ENCODE data around the gene SPPL3.

The SPPL3 gene

GRCh38 chr12:120874547-120875245, 29.5 kb downstream of the SPPL3 start:
- no peak for DNase-seq (ENCODE audit: low spot score)

GRCh38 chr12:120873226-120873625, 30.9 kb downstream of the SPPL3 start:
- DNase-seq (ENCODE audit: low spot score), result no peak

DNA sequence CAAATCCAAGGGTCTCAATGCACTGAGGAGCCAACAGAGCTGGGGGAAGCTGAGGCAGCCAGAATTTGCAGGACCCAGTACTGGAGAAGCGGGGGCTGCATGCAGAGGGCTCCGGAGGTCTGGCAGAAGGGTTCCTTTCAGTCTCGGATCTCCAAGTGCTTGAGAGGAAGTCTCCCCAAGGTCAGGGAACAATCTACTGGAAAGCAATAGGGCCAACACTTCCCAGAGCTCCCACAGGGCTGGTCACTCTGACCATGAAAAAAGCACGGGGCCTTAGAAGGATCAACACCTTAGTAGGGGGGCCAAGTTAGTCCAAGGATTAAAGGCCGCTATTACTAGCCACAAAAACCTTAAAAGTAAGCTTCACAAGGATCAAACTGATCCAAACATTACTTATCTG, 31.7 kb downstream of the SPPL3 start:
- DNase-seq (ENCODE audit: low spot score), result no peak

GRCh38 chr12:120870415-120870814, 33.7 kb downstream of the SPPL3 start:
- DNase-seq (ENCODE audit: low spot score), result no peak

GRCh38 chr12:120869376-120869775, 34.8 kb downstream of the SPPL3 start:
- no peak for DNase-seq (ENCODE audit: low spot score)

GRCh38 chr12:120866108-120866507, 38.0 kb downstream of the SPPL3 start:
- DNase-seq (ENCODE audit: low spot score), result no peak

GRCh38 chr12:120865098-120865497, 39.1 kb downstream of the SPPL3 start:
- DNase-seq (ENCODE audit: low spot score), result no peak

DNA sequence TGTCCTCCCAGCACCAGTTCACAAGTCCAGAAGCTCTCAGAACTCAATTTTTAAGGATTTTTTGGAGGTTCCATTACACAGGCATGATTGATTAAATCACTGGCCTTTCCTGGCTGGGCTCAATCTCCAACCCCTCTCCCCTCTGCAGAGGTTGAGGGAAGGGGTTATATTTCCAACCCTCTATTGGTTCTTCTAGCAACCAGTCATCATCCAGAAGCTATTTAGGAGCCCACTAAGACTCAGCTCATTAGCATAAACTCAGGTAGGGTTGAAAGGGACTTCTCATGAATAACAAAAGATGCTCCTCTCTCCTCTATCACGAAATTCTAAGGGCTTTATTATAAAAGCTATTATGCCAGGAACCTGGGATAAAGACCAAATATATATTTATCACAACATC, 41.5 kb downstream of the SPPL3 start:
- no peak for DNase-seq (ENCODE audit: low spot score)

DNA sequence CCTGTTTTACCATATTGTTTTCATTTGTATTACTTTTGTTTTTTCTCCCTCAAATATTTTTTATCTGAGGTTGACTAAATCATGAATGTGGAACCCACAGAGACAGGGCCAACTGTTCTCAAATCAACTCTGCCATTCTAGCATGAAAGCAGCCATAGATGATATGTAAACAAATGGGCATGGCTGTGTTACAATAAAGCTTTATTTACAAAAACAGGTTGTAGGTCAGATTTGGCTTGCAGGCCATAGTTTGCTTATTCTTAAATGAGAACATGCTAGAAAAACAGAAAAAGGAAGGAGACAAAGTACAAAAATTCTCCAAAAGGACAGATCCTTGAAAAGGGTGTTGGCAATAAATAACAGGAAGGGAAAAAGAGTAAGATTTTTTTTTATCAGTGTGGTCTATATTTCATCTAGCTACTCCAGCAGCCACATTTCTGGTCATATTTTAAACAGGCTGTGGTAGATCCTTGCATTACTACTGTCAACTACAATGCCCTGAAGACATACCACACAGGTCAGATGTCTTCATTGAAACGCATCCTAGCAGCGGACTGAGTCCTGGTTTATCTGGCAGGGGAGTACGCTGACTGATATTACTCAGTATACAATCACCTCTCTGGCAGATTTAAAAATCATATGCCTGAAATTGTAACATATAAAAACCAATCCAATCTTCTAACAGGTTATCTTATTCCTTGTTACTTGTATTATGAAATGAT, 42.9 kb downstream of the SPPL3 start:
- no peak for DNase-seq (ENCODE audit: low spot score)

- no peak for DNase-seq (ENCODE audit: low spot score)
Observed at GRCh38 chr12:120858306-120859088, 45.7 kb downstream of the SPPL3 start.

- peak; percentile 34 for DNase-seq (ENCODE audit: low spot score)
Observed at GRCh38 chr12:120856980-120857379, 47.2 kb downstream of the SPPL3 start.

GRCh38 chr12:120855823-120856588, 48.2 kb downstream of the SPPL3 start:
- no peak for DNase-seq (ENCODE audit: low spot score)

- DNase-seq (ENCODE audit: low spot score), result no peak
Observed at GRCh38 chr12:120854804-120855203, 49.4 kb downstream of the SPPL3 start.

DNA sequence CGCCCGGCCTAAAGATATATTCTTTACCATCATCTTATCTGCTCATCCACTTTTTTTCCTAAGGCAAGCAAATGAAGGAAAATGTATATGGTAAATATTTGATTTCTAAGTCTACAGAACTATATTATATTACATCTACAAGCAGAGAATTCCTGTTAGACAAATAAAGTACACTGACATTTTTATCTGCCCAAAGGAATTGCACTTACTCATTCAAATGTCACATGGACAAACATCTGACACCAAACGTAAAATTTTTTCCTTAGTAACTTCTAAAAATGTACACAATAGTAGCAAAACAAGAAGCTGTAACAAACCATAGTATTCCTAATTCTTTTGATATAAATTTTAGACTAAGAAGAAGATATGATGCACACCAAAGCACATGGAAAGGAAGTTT, 51.0 kb downstream of the SPPL3 start:
- no peak for DNase-seq (ENCODE audit: low spot score)

DNA sequence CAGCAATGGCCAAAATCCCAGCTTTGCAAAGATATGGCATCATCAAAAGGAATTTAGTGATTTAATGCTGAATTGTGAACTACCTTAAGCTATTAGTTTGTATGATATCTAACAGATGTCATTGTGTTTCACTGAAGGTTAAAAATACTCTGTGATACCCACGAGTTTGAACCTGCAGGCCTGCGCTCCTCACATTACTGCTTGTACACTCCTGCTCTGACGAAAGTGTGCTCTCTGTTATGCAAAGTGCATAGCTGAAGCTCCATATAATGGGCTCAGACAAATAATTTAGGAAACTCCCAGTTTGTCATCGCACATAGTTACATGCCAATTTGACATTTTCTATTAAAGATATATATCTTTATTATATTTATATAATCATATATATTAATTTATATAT, 52.2 kb downstream of the SPPL3 start:
- no peak for DNase-seq (ENCODE audit: low spot score)

GRCh38 chr12:120851444-120851843, 52.7 kb downstream of the SPPL3 start:
- DNase-seq (ENCODE audit: low spot score), result no peak

DNA sequence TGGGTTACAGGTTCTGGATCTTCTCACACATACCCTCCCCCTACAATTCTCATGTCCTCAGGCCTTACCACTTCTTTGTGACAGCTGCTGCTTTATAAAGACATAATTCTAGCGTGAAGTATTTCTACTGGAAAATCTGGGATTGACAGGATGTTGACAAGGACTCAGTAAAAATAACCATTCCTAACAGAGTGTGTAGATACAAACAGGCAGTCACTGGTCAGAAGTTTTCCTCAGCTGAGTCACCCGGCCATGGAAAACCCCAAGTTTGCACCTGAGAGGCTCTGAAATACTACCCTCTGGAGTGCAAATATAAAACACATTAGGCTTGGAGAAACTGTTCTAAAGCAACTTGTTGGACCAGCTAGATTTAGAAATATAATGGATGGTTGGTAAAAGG, 54.4 kb downstream of the SPPL3 start:
- DNase-seq (ENCODE audit: low spot score), result no peak

DNA sequence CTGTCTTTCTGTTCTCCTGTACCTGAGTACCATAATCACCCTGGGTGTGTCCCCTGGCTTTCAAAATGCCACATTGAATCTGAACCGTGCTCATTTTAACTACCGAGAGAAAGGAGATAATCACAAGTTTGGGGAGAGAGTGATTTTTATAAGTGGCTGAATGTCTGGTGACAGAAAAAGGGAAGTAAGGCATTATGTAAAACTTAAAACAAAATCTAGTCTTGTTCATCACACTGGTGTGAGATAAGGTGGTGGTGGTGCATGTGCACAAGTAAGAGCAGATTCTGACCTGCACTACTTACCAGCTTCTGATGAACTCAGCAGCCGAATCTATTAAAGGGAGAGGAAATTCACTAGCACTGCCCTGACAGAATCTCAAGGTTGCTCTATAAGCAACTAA, 56.3 kb downstream of the SPPL3 start:
- no peak for DNase-seq (ENCODE audit: low spot score)

- DNase-seq (ENCODE audit: low spot score), result no peak
Observed at GRCh38 chr12:120847392-120847791, 56.8 kb downstream of the SPPL3 start.

DNA sequence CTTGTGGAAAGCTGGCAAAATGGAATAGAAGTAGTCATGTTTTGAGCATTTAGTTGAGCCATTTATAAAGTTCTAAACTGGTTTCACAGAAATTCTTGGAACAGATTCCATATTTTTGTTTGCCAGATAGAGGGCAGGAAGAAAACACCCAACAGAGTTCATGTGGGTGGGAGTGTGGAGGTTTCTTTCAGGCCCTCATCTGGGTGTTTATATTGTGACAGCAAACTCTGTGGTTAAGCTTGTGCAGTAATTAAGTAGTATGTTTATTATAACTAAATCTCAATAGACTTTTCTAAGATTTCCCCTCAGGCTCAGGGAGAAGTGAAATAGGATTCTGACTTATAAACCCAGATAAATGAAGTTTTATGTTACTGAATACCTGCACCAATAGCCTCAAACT, 57.4 kb downstream of the SPPL3 start:
- DNase-seq (ENCODE audit: low spot score), result no peak

GRCh38 chr12:120845696-120846095, 58.5 kb downstream of the SPPL3 start:
- DNase-seq (ENCODE audit: low spot score), result no peak

DNA sequence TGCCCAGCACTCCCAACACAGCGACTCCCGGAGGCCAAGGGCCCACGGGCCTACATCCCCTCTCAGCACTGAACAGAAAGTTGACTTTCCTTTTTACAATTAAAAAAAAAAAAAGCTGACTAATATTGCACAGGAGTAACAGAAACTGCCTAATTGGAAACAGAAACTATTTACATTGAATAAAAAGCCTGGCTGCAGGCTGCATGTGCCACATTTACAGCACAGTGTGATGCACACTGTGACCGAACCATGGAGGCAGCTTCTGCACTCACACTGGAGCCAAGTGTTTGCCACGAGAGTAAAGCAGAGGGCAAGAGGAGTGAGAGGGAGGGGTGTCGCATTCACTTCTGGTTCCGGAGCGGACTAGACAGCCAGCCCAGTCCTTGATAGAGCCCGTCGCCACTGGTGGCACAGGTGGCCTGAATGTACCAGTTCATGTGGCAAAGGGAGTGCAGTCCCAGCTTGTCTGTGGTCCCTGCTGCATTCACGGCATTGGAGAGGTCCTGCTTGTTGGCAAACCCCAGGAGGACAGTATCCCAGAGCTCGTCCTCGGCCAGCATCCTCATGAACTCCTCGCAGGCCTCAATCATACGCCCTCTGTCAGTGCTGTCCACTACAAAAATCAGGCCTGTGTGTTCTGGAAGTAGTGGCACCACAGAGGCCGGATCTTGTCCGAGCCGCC, 59.2 kb downstream of the SPPL3 start:
- no peak for DNase-seq (ENCODE audit: low spot score)

Measured in hematopoietic multipotent progenitor cell treated with erythropoietin and hydrocortisone succinate and interleukin-3 and kit ligand, for 17 days (in vitro differentiated cells).